Activated T-helper 1 cell treated with Interleukin-2 at 50 U/mL for 16 hours (primary cell): Measurements from ENCODE around the gene SS18L1.
"Not testable (repeated sequence)": the region's sequence is repeated elsewhere in the genome, so short reads cannot be mapped to it uniquely, and the experiment has no call there.

Experiments
- DNase-seq: peaks from one replicate; pipeline ENCODE4 v3.0.0-alpha.2; 2020; ENCODE audit warnings: low read depth

The SS18L1 gene

GRCh38 chr20:62143081-62143956 lies at the start of gene SS18L1, which contains the start of gene PSMA7:
SS18L1 (plus strand) TSS chr20:62143769; CDS start chr20:62143821, 52 bp downstream.
PSMA7 (minus strand) TSS chr20:62143394; CDS start chr20:62143303, 91 bp downstream.
- peak; percentile 83 for DNase-seq

GRCh38 chr20:62096421-62097380 lies 46.9 kb upstream of the SS18L1 start:
- DNase-seq = no peak

- no peak for DNase-seq
These were observed 45.6 kb upstream of the SS18L1 start for GRCh38 chr20:62097881-62098407.

GRCh38 chr20:62101078-62101477 lies 42.5 kb upstream of the SS18L1 start:
- DNase-seq = no peak

- no peak for DNase-seq
These were observed 39.9 kb upstream of the SS18L1 start for GRCh38 chr20:62103508-62104233.

GRCh38 chr20:62104234-62104789 lies 39.3 kb upstream of the SS18L1 start:
- DNase-seq = no peak

- no peak for DNase-seq
These were observed 38.7 kb upstream of the SS18L1 start for GRCh38 chr20:62104791-62105345.

GRCh38 chr20:62105592-62105991 lies 38.0 kb upstream of the SS18L1 start:
- DNase-seq = no peak

GRCh38 chr20:62111148-62111547 lies 32.4 kb upstream of the SS18L1 start:
- DNase-seq = no peak

- DNase-seq = no peak
These were observed 31.2 kb upstream of the SS18L1 start for GRCh38 chr20:62112368-62112767.

- no peak for DNase-seq
These were observed 28.7 kb upstream of the SS18L1 start for GRCh38 chr20:62114894-62115293.

GRCh38 chr20:62115800-62116407 lies 27.7 kb upstream of the SS18L1 start:
- not testable (repeated sequence) for DNase-seq

GRCh38 chr20:62116558-62117361 lies 26.8 kb upstream of the SS18L1 start:
- no peak for DNase-seq

GRCh38 chr20:62117362-62117646 lies 26.3 kb upstream of the SS18L1 start:
- no peak for DNase-seq

GRCh38 chr20:62117658-62118057 lies 25.9 kb upstream of the SS18L1 start:
- DNase-seq = peak; percentile 68

- DNase-seq = no peak
These were observed 25.2 kb upstream of the SS18L1 start for GRCh38 chr20:62118113-62119043.

- DNase-seq = no peak
These were observed 24.5 kb upstream of the SS18L1 start for GRCh38 chr20:62119115-62119514.

GRCh38 chr20:62119591-62120364 lies 23.8 kb upstream of the SS18L1 start:
- DNase-seq = no peak
